AG09319 (cell line): Measurements from ENCODE around the gene PANK2.
"Not testable (repeated sequence)": the region's sequence is repeated elsewhere in the genome, so short reads cannot be mapped to it uniquely, and the experiment has no call there.

Experiments used
- DNase-seq: peaks from one replicate; pipeline ENCODE4 v3.0.0-alpha.2; 2010; ENCODE audit warnings: low read depth; ENCODE audit errors: extremely low read depth
- TF ChIP-seq, protein P1 (sequence below): IDR thresholded peaks from 2 replicates; pipeline ENCODE4 v1.5.1; 2011; ENCODE audit warnings: low read depth, mild to moderate bottlenecking, inconsistent platforms, low read length, moderate library complexity

Gene PANK2

DNA sequence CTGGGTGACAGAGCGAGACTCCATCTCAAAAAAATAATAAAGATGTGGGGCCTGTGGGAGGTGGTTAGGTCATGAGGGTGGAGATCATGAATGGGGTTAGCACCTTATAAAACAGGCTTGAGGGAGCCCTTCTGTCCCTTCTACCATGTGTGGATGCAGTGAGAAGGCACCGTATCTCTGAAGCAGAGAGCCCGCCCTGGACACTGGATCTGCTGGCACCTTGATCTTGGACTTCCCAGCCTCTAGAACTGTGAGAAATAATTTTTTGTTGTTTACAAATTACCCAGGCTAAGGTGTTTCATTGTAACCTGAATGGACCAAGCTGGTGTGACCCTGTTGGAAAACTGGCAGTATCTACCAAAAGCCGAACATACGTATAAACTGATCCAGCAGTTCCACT, 15.7 kb upstream of the PANK2 start:
- no peak for DNase-seq
- TF ChIP-seq, protein P1, sequence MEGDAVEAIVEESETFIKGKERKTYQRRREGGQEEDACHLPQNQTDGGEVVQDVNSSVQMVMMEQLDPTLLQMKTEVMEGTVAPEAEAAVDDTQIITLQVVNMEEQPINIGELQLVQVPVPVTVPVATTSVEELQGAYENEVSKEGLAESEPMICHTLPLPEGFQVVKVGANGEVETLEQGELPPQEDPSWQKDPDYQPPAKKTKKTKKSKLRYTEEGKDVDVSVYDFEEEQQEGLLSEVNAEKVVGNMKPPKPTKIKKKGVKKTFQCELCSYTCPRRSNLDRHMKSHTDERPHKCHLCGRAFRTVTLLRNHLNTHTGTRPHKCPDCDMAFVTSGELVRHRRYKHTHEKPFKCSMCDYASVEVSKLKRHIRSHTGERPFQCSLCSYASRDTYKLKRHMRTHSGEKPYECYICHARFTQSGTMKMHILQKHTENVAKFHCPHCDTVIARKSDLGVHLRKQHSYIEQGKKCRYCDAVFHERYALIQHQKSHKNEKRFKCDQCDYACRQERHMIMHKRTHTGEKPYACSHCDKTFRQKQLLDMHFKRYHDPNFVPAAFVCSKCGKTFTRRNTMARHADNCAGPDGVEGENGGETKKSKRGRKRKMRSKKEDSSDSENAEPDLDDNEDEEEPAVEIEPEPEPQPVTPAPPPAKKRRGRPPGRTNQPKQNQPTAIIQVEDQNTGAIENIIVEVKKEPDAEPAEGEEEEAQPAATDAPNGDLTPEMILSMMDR: no peak

DNA sequence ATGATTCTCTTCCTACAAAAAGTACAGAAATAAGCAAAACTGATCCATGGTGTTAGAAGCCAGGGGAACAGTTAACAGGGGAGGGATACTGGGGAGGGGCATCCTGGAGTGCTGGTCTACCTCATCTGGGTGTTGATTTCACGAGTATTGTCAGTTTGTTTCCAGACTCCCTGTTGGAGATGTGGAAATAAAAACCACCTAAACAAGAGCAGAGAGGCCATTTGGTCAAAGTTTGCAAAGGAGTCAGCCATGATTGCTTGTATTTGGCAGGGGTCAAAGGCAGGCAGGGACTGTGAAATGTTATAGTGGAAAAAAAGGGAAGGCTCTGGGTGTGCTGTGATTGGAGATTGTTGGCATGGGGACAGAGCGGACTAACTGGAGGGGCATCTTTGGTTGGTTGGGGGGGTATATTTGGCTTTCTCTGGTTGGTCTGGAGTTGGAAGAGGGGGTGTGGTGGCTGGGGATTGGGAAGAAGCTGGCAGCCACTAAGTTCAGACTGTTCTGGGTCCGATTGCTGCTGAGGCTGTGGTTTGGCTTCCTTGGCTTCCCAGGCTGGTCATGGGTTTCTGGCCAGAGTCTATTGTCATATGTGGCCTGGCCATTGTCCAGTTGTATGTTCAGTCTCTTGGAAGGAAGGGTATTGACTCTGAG, 14.9 kb upstream of the PANK2 start:
- DNase-seq: no peak
- TF ChIP-seq, protein P1: no peak

DNA sequence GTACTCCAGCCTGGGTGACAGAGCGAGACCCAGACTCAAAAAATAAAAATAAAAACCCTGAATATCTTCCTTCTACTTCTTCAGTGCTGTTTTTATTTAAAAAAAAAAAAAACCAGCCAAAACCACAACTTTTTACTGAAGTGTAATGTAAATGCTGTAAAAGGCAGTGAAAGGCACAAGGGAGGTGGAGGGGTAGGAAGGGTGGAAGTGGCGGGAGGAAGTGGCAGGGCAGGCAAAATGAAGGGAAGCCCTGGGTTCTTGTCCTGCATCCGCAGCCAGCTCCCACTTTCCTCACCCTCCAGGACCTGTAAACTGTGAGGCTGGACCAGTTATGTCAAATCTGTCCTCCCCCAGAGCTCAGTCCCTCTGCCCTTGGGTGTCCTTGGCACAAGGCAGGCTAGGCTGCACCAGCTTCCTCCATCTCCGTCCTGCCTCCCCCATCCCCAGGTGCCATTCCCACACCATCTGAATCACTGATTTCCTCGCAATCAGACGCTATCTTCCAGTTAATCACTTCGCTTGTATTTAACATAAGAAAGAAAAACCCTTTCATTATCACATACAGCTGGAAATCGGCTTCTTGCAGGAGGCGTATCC, 13.7 kb upstream of the PANK2 start:
- DNase-seq: no peak
- TF ChIP-seq, protein P1: no peak

DNA sequence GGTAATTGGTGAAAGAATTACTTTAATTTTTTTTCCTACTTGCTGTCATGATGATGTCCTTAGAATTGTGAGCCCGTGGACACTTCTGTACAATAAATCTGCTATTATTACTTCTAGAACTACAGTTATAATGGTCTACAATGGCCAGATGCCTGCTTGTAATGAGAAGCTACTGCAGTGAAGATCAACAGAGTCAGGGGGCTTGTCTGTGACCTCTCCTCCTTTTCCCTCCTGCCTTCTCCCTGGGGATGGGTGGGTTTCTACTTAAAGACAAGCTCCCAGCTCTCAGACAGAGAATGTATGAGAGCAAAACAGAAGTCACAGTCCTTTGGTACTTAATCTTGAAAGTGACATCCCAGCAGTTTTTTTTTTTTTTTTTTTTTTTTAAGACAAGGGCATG, 13.2 kb upstream of the PANK2 start:
- TF ChIP-seq, protein P1: no peak

DNA sequence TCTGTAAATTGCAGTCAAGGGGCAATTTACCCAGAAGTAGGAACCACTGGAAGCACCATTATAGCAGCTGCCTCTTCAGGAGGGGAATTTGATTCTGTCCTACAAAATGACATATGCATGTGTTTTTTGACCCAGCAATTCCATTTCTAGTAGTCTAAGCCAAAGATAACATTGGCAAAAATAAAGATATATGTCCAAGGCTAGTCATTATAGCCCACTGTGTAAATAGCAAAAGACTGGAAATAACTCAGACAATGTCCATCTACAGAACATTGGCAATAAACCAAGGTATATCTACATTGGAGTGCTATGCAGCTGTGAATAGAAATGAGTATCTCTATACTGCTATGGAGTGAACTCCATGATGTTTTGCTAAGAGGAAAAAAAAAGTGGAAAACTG, 12.5 kb upstream of the PANK2 start:
- TF ChIP-seq, protein P1: no peak
- no peak for DNase-seq

More for the DNA sequence above, 13.2 kb upstream of the PANK2 start:
- DNase-seq: no peak

DNA sequence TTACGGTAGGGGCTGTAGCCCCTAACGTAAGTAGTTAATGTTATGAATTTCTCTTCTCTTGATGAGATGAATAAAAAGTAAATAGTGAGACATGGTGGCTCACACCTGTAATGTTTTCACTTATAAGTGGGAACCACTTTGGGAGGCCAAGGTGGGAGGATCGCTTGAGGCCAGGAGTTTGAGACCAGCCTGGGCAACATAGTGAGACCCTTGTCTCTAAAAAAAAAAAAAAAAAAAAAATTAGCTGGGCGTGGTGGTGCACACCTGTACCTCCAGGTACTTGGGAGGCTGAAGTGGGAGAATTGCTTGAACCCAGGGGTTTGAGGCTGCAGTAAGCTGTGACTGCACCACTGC, 10.3 kb upstream of the PANK2 start:
- not testable (repeated sequence) for DNase-seq

DNA sequence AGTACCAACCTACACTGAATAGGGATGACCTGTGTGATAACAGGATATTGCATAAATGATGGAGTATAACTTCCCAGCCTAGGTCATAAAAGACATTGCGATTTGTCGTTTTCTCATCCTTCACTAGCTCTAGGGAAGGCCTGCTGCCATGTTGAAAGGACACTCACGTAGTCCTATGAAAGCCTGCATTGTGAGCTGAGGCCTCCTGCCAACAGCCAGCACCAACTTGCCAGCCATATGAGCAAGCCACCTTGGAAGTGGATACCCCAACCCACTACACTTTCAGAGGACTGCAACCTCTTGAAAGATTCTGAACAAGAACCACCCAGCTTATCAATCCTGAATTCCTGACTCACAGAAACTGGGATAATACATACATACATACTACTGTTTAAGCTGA, 3.5 kb upstream of the PANK2 start:
- TF ChIP-seq, protein P1: no peak
- DNase-seq: no peak

DNA sequence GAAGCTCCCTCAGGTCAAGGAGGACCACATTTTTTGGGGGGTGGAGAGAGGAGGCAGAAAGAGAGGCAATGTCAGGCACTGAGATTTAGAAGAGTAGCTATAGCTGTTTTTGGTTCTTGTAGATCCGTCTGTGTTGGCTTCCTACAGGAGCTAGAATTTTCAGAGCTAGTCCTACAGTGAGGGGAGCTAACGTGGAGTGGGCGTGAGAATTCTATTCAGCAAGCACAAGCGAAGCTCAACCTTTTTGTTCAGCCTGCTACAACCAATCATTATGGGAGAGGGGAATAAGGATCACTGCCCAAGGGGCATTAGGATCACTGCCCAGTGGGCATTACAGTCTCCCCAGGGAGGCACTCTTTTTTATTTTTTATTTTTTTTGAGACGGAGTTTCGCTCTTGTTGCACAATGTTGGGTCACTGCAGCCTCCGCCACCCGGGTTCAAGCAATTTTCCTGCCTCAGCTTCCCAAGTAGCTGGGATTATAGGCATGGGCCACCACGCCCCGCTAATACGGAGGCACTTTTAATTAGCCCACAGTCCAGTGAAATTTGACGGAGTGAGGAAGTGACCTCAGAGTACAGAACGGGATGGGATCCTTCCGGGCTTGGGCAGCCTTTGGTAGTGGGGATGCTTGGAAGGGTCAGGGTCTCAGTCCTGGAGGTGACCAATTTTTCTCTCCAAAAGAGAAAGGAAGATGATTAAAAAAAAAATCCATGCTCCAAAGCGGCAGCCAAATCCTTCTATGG, 1.1 kb upstream of the PANK2 start:
- DNase-seq: no peak
- TF ChIP-seq, protein P1: no peak
